Common myeloid progenitor, CD34-positive (primary cell): Measurements from ENCODE around the gene SGSH.

Source experiments
- CTCF ChIA-PET: fragments of 350-600 bp; sonication (Branson Sonifier 250); formaldehyde crosslinking; loops from one replicate; lab custom pipeline; 2021; ENCODE audit warnings: antibody characterized with exemption; lab: Charles Lee
- POLR2A ChIA-PET: fragments of 350-600 bp; sonication (Branson Sonifier 250); formaldehyde crosslinking; loops from one replicate; lab custom pipeline; 2021; ENCODE audit warnings: antibody characterized with exemption; lab: Charles Lee
- DNase-seq, 3 donors: peaks; one replicate each; pipeline versions ENCODE4 v3.0.0 to v3.0.0-alpha.2; 2013
- H3K27ac ChIP-seq, 2 experiments: 1 replicate in 1 of 2; 2 replicates in 1 of 2; pipeline ENCODE4 v1.7.0; 2013; ENCODE audit warnings: inconsistent platforms in 2 of 2, low read length in 2 of 2, mild to moderate bottlenecking in 2 of 2, low read depth in 1 of 2, moderate library complexity in 1 of 2; ENCODE audit not compliant: severe bottlenecking in 2 of 2, insufficient read depth in 1 of 2, poor library complexity in 1 of 2
- H3K27me3 ChIP-seq, 5 experiments: replicated peaks in 2 of 5; 1 replicate in 3 of 5; 2 replicates in 2 of 5; pipeline versions ENCODE4 v1.6.1 to v1.7.0; 2013; ENCODE audit warnings: low read length in 4 of 5, mild to moderate bottlenecking in 2 of 5, moderate library complexity in 2 of 5, inconsistent platforms in 1 of 5; ENCODE audit not compliant: insufficient read depth in 5 of 5, control insufficient read depth in 4 of 5
- H3K36me3 ChIP-seq, 4 experiments: 1 replicate in 2 of 4; 2 replicates in 2 of 4; pipeline versions ENCODE4 v1.6.1 to v1.7.0; 2013; ENCODE audit warnings: low read length in 3 of 4, control low read depth in 1 of 4, mild to moderate bottlenecking in 1 of 4; ENCODE audit not compliant: control insufficient read depth in 4 of 4, insufficient read depth in 4 of 4
- H3K4me1 ChIP-seq, 4 experiments: 1 replicate in 3 of 4; 2 replicates in 1 of 4; pipeline versions ENCODE4 v1.6.1 to v1.7.1; 2013; ENCODE audit warnings: low read length in 3 of 4, mild to moderate bottlenecking in 3 of 4, control low read depth in 1 of 4, inconsistent platforms in 1 of 4, moderate library complexity in 1 of 4; ENCODE audit not compliant: control insufficient read depth in 4 of 4, insufficient read depth in 4 of 4; ENCODE audit errors: control extremely low read depth in 1 of 4
- H3K4me3 ChIP-seq, 7 experiments: 1 replicate in 4 of 7; 2 replicates in 3 of 7; pipeline versions ENCODE4 v1.5.1 to v1.7.0; 2013; ENCODE audit warnings: mild to moderate bottlenecking in 7 of 7, low read length in 6 of 7, moderate library complexity in 6 of 7, inconsistent platforms in 2 of 7, low read depth in 2 of 7, control low read depth in 1 of 7; ENCODE audit not compliant: insufficient read depth in 4 of 7, control insufficient read depth in 1 of 7; ENCODE audit errors: extremely low read depth in 1 of 7
- H3K9me3 ChIP-seq, 5 experiments: 1 replicate in 4 of 5; 2 replicates in 1 of 5; pipeline versions ENCODE4 v1.6.1 to v1.7.1; 2013; ENCODE audit warnings: low read length in 4 of 5, mild to moderate bottlenecking in 2 of 5, inconsistent platforms in 1 of 5, low read depth in 1 of 5, moderate library complexity in 1 of 5; ENCODE audit not compliant: control insufficient read depth in 4 of 5, insufficient read depth in 2 of 5; ENCODE audit errors: control extremely low read depth in 1 of 5
- WGBS: methylation state at CpG from one replicate; pipeline ENCODE4 v1.1.5; 2013; ENCODE audit not compliant: insufficient coverage; 5-methylcytosine and 5-hydroxymethylcytosine counted together

SGSH gene

GRCh38 chr17:80263253-80264204, 43.4 kb upstream of the SGSH start:
- peak overlapping the region; percentile 40 to 89 (median 82) for H3K4me3 ChIP-seq
- WGBS, result 20% methylated on average over 15 of the region's 19 CpGs
- no peaks in the 10 kb centered on the region for H3K9me3 ChIP-seq
- peaks cover 0 to 20% (median 7%) of the 10 kb centered on the region in 4 experiments for H3K36me3 ChIP-seq
- DNase-seq, result peak; percentile 90 to 94 (median 92)
- no peaks in the 10 kb centered on the region for H3K27me3 ChIP-seq
- CTCF ChIA-PET, result interaction anchor here (0.9 to 1.4 kb wide), 4 partner anchors 9 to 162 kb away, joined by 3 read pairs; partner anchors contain the start of gene GAA
- H3K4me1 ChIP-seq, result peaks cover 6 to 58% (median 48%) of the 10 kb centered on the region in 4 experiments
- POLR2A ChIA-PET, result no interaction called here
- H3K27ac ChIP-seq, result peak overlapping the region in 1 of 2 experiments; percentile 64

GRCh38 chr17:80262775-80263244, 42.7 kb upstream of the SGSH start:
- H3K4me3 ChIP-seq, result peak overlapping the region in 4 of 7 experiments; percentile 72 to 89 (median 84)
- WGBS, result 100% methylated on average over 3 of the region's 8 CpGs
- H3K36me3 ChIP-seq, result peaks cover 0 to 13% (median 5%) of the 10 kb centered on the region in 4 experiments
- H3K27me3 ChIP-seq, result no peaks in the 10 kb centered on the region
- no peak overlapping the region for H3K27ac ChIP-seq
- H3K4me1 ChIP-seq, result peaks cover 6 to 61% (median 49%) of the 10 kb centered on the region in 4 experiments
- H3K9me3 ChIP-seq, result no peaks in the 10 kb centered on the region
- ChIA-PET CTCF (no interaction called here), POLR2A (no interaction called here)
- no peak for DNase-seq

GRCh38 chr17:80262291-80262690, 42.2 kb upstream of the SGSH start:
- H3K4me1 ChIP-seq, result peaks cover 6 to 61% (median 49%) of the 10 kb centered on the region in 4 experiments
- ChIA-PET POLR2A (no interaction called here), CTCF (no interaction called here)
- H3K4me3 ChIP-seq, result peak overlapping the region in 2 of 7 experiments; percentile 83 to 84
- 33% methylated on average over 3 of the region's 3 CpGs for WGBS
- no peak for DNase-seq
- H3K27me3 ChIP-seq, result no peaks in the 10 kb centered on the region
- H3K36me3 ChIP-seq, result peaks cover 0 to 10% (median 3%) of the 10 kb centered on the region in 4 experiments
- no peaks in the 10 kb centered on the region for H3K9me3 ChIP-seq
- H3K27ac ChIP-seq, result no peak overlapping the region

GRCh38 chr17:80261895-80262279, 41.8 kb upstream of the SGSH start:
- Histone ChIP-seq H3K36me3 (peaks cover 0 to 9% (median 3%) of the 10 kb centered on the region in 4 experiments), H3K27me3 (no peaks in the 10 kb centered on the region), H3K4me1 (peaks cover 6 to 61% (median 49%) of the 10 kb centered on the region in 4 experiments), H3K9me3 (no peaks in the 10 kb centered on the region), H3K27ac (peak overlapping the region in 1 of 2 experiments; percentile 77), H3K4me3 (peak overlapping the region in 4 of 7 experiments; percentile 80 to 84 (median 84))
- ChIA-PET CTCF (no interaction called here), POLR2A (no interaction called here)
- 53% methylated on average over 8 of the region's 8 CpGs for WGBS
- no peak for DNase-seq

GRCh38 chr17:80261159-80261894, 41.2 kb upstream of the SGSH start:
- Histone ChIP-seq H3K9me3 (no peaks in the 10 kb centered on the region), H3K27ac (peak overlapping the region in 1 of 2 experiments; percentile 77), H3K4me3 (peak overlapping the region; percentile 66 to 84 (median 80)), H3K36me3 (peaks cover 0 to 9% (median 3%) of the 10 kb centered on the region in 4 experiments), H3K27me3 (no peaks in the 10 kb centered on the region), H3K4me1 (peaks cover 6 to 62% (median 49%) of the 10 kb centered on the region in 4 experiments)
- peak; percentile 32 to 54 (median 54) for DNase-seq
- WGBS, result 4% methylated on average over 35 of the region's 45 CpGs
- ChIA-PET POLR2A (no interaction called here), CTCF (no interaction called here)

GRCh38 chr17:80260791-80261158, 40.6 kb upstream of the SGSH start, which contains the start of gene RNF213:
RNF213 (plus strand) TSS chr17:80260852; CDS start chr17:80263682, 2,830 bp downstream.
- Histone ChIP-seq H3K4me1 (peaks cover 6 to 68% (median 50%) of the 10 kb centered on the region in 4 experiments), H3K36me3 (peaks cover 0 to 6% (median 3%) of the 10 kb centered on the region in 4 experiments), H3K27ac (peak within 1 kb of the TSS in 1 of 2 experiments; percentile 77), H3K4me3 (peak within 1 kb of the TSS; percentile 66 to 84 (median 80)), H3K9me3 (no peaks in the 10 kb centered on the region), H3K27me3 (no peaks in the 10 kb centered on the region)
- whole genome bisulfite sequencing, result under 1% methylated on average over 39 of the region's 54 CpGs
- CTCF ChIA-PET, result no interaction called here
- POLR2A ChIA-PET, result interaction anchor here (0.7 kb wide), 1 partner anchor 13 kb away, joined by 3 read pairs; no protein-coding TSS in a partner anchor
- peak; percentile 52 to 72 (median 70) for DNase-seq
